Measurements from ENCODE around the gene COMMD3.

DNA sequence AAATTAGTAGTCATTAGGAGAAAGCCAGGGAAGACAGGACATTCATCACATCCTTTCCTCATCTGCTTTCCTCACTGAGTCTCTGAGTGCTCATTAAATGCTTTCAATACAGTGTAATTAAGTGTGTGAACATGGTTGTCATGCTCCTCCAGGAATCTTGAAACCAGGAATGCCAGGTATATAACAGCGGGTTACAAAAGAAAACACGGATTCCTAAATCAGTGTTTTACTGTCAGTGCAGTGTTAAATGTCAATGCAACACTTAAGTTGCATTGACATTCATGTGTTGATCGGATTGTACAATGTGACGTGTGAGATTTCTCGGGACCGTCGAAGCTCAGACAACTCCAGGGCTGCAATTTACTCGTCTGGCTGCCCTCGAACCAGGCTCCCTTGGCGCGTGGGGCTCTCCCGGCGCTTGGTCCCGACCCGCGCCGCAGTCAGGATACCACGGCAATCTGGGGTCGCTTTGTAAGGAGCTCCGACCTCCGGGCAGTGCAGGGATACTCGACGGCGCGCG is 28.7 kb downstream of the COMMD3 start:
- TF ChIP-seq POLR2A (IDR thresholded peaks at IDR 0.05) (no peak), POLR2AphosphoS5 (IDR thresholded peaks at IDR 0.05) (no peak)
